HepG2 (cell line): Measurements from ENCODE around the gene TMEM9. TPM values are rescaled to one million over a fixed set of nuclear protein-coding genes. Genes with fewer than 3 reads are reported as not detected.

ENCODE experiments used
- ARNT ChIP-seq: fragments of 450-650 bp; IDR thresholded peaks from 2 replicates; pipeline ENCODE4 v1.6.1; 2017
- BRF2 ChIP-seq: sonication (generic); formaldehyde crosslinking; IDR thresholded peaks from 2 replicates; pipeline ENCODE4 v1.8.1; 2022; ENCODE audit warnings: mild to moderate bottlenecking, missing genetic modification reagents
- CREM ChIP-seq, 2 experiments: sonication (generic) in 1 of 2; formaldehyde crosslinking in 1 of 2; IDR thresholded peaks; 2 replicates each; pipeline versions ENCODE4 v1.4.0 to v1.6.1; 2016 to 2020; ENCODE audit warnings: antibody characterized with exemption in 1 of 2, mild to moderate bottlenecking in 1 of 2, missing genetic modification reagents in 1 of 2
- EEA1 ChIP-seq: sonication (generic); formaldehyde crosslinking; IDR thresholded peaks from 2 replicates; pipeline ENCODE4 v1.5.1; 2020; ENCODE audit warnings: mild to moderate bottlenecking, missing genetic modification reagents, borderline replicate concordance
- HNRNPK ChIP-seq: fragments of 200-400 bp; formaldehyde crosslinking; IDR thresholded peaks from 2 replicates; pipeline ENCODE4 v1.6.1; 2018; ENCODE audit warnings: low read length, low read depth, moderate library complexity, mild to moderate bottlenecking; ENCODE audit not compliant: poor library complexity, severe bottlenecking
- IRF2 ChIP-seq: IDR thresholded peaks from 2 replicates; pipeline ENCODE4 v1.6.1; 2018; ENCODE audit warnings: missing genetic modification reagents, missing compliant biosample characterization
- IRX3 ChIP-seq: sonication (generic); formaldehyde crosslinking; IDR thresholded peaks from 2 replicates; pipeline ENCODE4 v1.8.1; 2023; ENCODE audit warnings: mild to moderate bottlenecking, low read depth, missing genetic modification reagents, borderline replicate concordance
- KMT2B ChIP-seq: IDR thresholded peaks from 2 replicates; pipeline ENCODE4 v1.6.1; 2016; ENCODE audit warnings: missing genetic modification reagents, missing compliant biosample characterization
- NFE2L1 ChIP-seq: sonication (generic); formaldehyde crosslinking; IDR thresholded peaks from 2 replicates; pipeline ENCODE4 v1.4.0; 2020; ENCODE audit warnings: missing genetic modification reagents, mild to moderate bottlenecking, borderline replicate concordance
- NR2F6 ChIP-seq, 2 experiments: IDR thresholded peaks; 2 replicates each; pipeline ENCODE4 v1.6.1; 2016; ENCODE audit warnings: antibody characterized with exemption in 1 of 2, mild to moderate bottlenecking in 1 of 2
- SNAI1 ChIP-seq: sonication (generic); formaldehyde crosslinking; IDR thresholded peaks from 2 replicates; pipeline ENCODE4 v1.5.0; 2020; ENCODE audit warnings: mild to moderate bottlenecking, missing genetic modification reagents, borderline replicate concordance
- SNAPC4 ChIP-seq: sonication (generic); formaldehyde crosslinking; IDR thresholded peaks from 2 replicates; pipeline ENCODE4 v1.4.0; 2020; ENCODE audit warnings: mild to moderate bottlenecking, missing genetic modification reagents
- XBP1 ChIP-seq: sonication (generic); formaldehyde crosslinking; IDR thresholded peaks from 2 replicates; pipeline ENCODE4 v1.5.0; 2020; ENCODE audit warnings: missing genetic modification reagents
- ZNF296 ChIP-seq: sonication (generic); formaldehyde crosslinking; conservative IDR thresholded peaks from 2 replicates; pipeline ENCODE4 v1.5.0; 2020; ENCODE audit warnings: mild to moderate bottlenecking, missing genetic modification reagents
- ZNF577 ChIP-seq: sonication (generic); formaldehyde crosslinking; IDR thresholded peaks from 2 replicates; pipeline ENCODE4 v1.4.0; 2020; ENCODE audit warnings: mild to moderate bottlenecking, low read depth, missing genetic modification reagents, borderline replicate concordance
- ZNF792 ChIP-seq: IDR thresholded peaks from 2 replicates; pipeline ENCODE4 v1.6.1; 2016
- polyA plus RNA-seq, 8 experiments: library from polyadenylated mRNA; depleted of rRNA in 3 of 8; stranded (reverse) in 7 of 8; unstranded in 1 of 8; fragments of >200 nt; fragmentation: Illumina TruSeq in 4 of 8; extraction: Trizol in 4 of 8; gene quantifications; 2 replicates each; pipeline versions ENCODE4 v1.2.1 to v1.2.3, GENCODE V29; 2011 to 2016; ENCODE audit warnings: low read depth in 4 of 8, missing spikeins in 1 of 8, mixed read lengths in 1 of 8; ENCODE audit not compliant: insufficient read depth in 1 of 8
- total RNA-seq, 5 experiments: library from RNA; depleted of rRNA; stranded (reverse); fragments of >200 nt; fragmentation: Illumina TruSeq; extraction: Trizol; gene quantifications; 2 replicates each; pipeline ENCODE4 v1.2.3, GENCODE V29; 2016; ENCODE audit warnings: low read depth in 1 of 5
- TF ChIP-seq, protein P1 (sequence below), 2 experiments: sonication (generic) in 1 of 2; formaldehyde crosslinking in 1 of 2; IDR thresholded peaks; 2 replicates each; pipeline versions ENCODE4 v1.4.0 to v1.6.1; 2016 to 2020; ENCODE audit warnings: borderline replicate concordance in 1 of 2, low read depth in 1 of 2, mild to moderate bottlenecking in 1 of 2, missing genetic modification reagents in 1 of 2

TMEM9 gene
- total and polyA plus RNA-seq, 2 of the 13 experiments (the other 11 are each of a cell fraction or from before 2014, with no cell fraction given), result 60.9 to 102 TPM

- TF ChIP-seq SNAPC4 (no peak), KMT2B (no peak), NFE2L1 (CRISPR knock-in tag) (no peak), IRF2 (no peak), XBP1 (CRISPR knock-in tag) (no peak), ZNF577 (CRISPR knock-in tag) (no peak), EEA1 (CRISPR knock-in tag) (no peak), SNAI1 (CRISPR knock-in tag) (no peak), ARNT (no peak), ZNF792 (CRISPR knock-in tag) (no peak), HNRNPK (no peak), BRF2 (CRISPR knock-in tag) (no peak), CREM (IDR thresholded peaks at IDR 0.05) (0 out of 2 replicates have a peak, but pooled peaks have one; percentile 42), CREM (CRISPR knock-in tag; IDR thresholded peaks at IDR 0.05) (no peak), NR2F6 (IDR thresholded peaks at IDR 0.05) (0 out of 2 replicates have a peak, but pooled peaks have one; percentile 15), NR2F6 (CRISPR knock-in tag; IDR thresholded peaks at IDR 0.05) (no peak), IRX3 (CRISPR knock-in tag) (no peak), ZNF296 (CRISPR knock-in tag) (no peak)
- TF ChIP-seq, protein P1, sequence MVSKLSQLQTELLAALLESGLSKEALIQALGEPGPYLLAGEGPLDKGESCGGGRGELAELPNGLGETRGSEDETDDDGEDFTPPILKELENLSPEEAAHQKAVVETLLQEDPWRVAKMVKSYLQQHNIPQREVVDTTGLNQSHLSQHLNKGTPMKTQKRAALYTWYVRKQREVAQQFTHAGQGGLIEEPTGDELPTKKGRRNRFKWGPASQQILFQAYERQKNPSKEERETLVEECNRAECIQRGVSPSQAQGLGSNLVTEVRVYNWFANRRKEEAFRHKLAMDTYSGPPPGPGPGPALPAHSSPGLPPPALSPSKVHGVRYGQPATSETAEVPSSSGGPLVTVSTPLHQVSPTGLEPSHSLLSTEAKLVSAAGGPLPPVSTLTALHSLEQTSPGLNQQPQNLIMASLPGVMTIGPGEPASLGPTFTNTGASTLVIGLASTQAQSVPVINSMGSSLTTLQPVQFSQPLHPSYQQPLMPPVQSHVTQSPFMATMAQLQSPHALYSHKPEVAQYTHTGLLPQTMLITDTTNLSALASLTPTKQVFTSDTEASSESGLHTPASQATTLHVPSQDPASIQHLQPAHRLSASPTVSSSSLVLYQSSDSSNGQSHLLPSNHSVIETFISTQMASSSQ (IDR thresholded peaks at IDR 0.05; ENCODE audit: low read depth), result no peak
- TF ChIP-seq, protein P1 (CRISPR knock-in tag; IDR thresholded peaks at IDR 0.05; ENCODE audit: borderline replicate concordance), result no peak
Observed at GRCh38 chr1:201154389-201155165, at the start of gene TMEM9 (continued).
